ENCODE measurements around the gene TMEM154. TPM values are rescaled to one million over a fixed set of nuclear protein-coding genes. Genes with fewer than 3 reads are reported as not detected.

The TMEM154 gene
- polyA plus RNA-seq, 1 donor from 2014 or later, result not detected

- H3K79me2 ChIP-seq (replicated peaks; ENCODE audit: insufficient read depth, low read length), result no peaks in the 10 kb centered on the region
- H4K20me1 ChIP-seq (ENCODE audit: insufficient read depth), result no peaks in the 10 kb centered on the region
- H3K4me3 ChIP-seq (ENCODE audit: low read length), result no peak overlapping the region
- H3K9me2 ChIP-seq (ENCODE audit: insufficient read depth, low read length), result no peaks in the 10 kb centered on the region
- H3K9ac ChIP-seq (ENCODE audit: low read length), result no peak overlapping the region
- TF ChIP-seq TAF1 (IDR thresholded peaks at IDR 0.05; ENCODE audit: low read depth) (no peak), EP300 (conservative IDR thresholded peaks at IDR 0.05; ENCODE audit: poor library complexity, severe bottlenecking) (no peak), MXI1 (conservative IDR thresholded peaks at IDR 0.05; ENCODE audit: poor library complexity, severe bottlenecking) (no peak), SMC3 (conservative IDR thresholded peaks at IDR 0.05; ENCODE audit: poor library complexity) (no peak), RAD21 (conservative IDR thresholded peaks at IDR 0.05) (no peak), POLR2AphosphoS5 (IDR thresholded peaks at IDR 0.05) (no peak), EZH2 (IDR thresholded peaks at IDR 0.05; ENCODE audit: borderline replicate concordance, insufficient read depth, low read length, poor library complexity, severe bottlenecking) (no peak)
- TF ChIP-seq, protein P1, sequence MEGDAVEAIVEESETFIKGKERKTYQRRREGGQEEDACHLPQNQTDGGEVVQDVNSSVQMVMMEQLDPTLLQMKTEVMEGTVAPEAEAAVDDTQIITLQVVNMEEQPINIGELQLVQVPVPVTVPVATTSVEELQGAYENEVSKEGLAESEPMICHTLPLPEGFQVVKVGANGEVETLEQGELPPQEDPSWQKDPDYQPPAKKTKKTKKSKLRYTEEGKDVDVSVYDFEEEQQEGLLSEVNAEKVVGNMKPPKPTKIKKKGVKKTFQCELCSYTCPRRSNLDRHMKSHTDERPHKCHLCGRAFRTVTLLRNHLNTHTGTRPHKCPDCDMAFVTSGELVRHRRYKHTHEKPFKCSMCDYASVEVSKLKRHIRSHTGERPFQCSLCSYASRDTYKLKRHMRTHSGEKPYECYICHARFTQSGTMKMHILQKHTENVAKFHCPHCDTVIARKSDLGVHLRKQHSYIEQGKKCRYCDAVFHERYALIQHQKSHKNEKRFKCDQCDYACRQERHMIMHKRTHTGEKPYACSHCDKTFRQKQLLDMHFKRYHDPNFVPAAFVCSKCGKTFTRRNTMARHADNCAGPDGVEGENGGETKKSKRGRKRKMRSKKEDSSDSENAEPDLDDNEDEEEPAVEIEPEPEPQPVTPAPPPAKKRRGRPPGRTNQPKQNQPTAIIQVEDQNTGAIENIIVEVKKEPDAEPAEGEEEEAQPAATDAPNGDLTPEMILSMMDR (IDR thresholded peaks at IDR 0.05; ENCODE audit: poor library complexity, severe bottlenecking), result no peak
- TF ChIP-seq, protein P2, sequence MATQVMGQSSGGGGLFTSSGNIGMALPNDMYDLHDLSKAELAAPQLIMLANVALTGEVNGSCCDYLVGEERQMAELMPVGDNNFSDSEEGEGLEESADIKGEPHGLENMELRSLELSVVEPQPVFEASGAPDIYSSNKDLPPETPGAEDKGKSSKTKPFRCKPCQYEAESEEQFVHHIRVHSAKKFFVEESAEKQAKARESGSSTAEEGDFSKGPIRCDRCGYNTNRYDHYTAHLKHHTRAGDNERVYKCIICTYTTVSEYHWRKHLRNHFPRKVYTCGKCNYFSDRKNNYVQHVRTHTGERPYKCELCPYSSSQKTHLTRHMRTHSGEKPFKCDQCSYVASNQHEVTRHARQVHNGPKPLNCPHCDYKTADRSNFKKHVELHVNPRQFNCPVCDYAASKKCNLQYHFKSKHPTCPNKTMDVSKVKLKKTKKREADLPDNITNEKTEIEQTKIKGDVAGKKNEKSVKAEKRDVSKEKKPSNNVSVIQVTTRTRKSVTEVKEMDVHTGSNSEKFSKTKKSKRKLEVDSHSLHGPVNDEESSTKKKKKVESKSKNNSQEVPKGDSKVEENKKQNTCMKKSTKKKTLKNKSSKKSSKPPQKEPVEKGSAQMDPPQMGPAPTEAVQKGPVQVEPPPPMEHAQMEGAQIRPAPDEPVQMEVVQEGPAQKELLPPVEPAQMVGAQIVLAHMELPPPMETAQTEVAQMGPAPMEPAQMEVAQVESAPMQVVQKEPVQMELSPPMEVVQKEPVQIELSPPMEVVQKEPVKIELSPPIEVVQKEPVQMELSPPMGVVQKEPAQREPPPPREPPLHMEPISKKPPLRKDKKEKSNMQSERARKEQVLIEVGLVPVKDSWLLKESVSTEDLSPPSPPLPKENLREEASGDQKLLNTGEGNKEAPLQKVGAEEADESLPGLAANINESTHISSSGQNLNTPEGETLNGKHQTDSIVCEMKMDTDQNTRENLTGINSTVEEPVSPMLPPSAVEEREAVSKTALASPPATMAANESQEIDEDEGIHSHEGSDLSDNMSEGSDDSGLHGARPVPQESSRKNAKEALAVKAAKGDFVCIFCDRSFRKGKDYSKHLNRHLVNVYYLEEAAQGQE (IDR thresholded peaks at IDR 0.05; ENCODE audit: borderline replicate concordance), result no peak
- H3K4me2 ChIP-seq (ENCODE audit: low read length), result no peak overlapping the region
- peaks cover 5% of the 10 kb centered on the region for H3K9me3 ChIP-seq (ENCODE audit: low read length)
- H3K27ac ChIP-seq (ENCODE audit: low read length), result no peak overlapping the region
- no peaks in the 10 kb centered on the region for H3F3A ChIP-seq (ENCODE audit: insufficient read depth, low read length, poor library complexity, severe bottlenecking)
- no peaks in the 10 kb centered on the region for H3K36me3 ChIP-seq (ENCODE audit: insufficient read depth, low read length)
- H2AFZ ChIP-seq (ENCODE audit: low read depth, low read length), result no peak overlapping the region
- H3K27me3 ChIP-seq (ENCODE audit: insufficient read depth, low read depth, low read length), result no peaks in the 10 kb centered on the region
These were observed 24.3 kb downstream of the TMEM154 start for GRCh38 chr4:152655272-152656129.

DNA sequence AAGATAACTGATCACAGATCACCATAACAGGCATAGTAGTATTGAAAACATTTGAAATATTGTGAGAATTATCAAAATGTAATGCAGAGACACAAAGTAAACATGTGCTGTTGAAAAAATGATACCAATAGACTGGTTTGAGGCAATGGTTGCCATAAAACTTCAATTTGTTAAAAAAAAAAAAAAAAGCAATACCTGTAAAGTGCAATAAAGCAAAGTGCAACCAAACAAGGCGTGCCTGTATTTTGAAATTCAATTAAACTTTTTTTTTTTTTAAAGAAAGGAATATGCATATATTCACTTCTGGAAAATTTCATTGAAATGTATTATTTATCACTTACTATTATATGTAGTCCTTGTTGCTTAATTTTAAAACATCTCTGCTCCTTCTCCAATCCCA is 27.7 kb downstream of the TMEM154 start:
- no peak overlapping the region for H3K9ac ChIP-seq (ENCODE audit: low read length)
- H4K20me1 ChIP-seq (ENCODE audit: insufficient read depth), result no peaks in the 10 kb centered on the region
- no peak overlapping the region for H3K27ac ChIP-seq (ENCODE audit: low read length)
- H3K4me3 ChIP-seq (ENCODE audit: low read length), result no peak overlapping the region
- no peaks in the 10 kb centered on the region for H3F3A ChIP-seq (ENCODE audit: insufficient read depth, low read length, poor library complexity, severe bottlenecking)
- H3K9me2 ChIP-seq (ENCODE audit: insufficient read depth, low read length), result no peaks in the 10 kb centered on the region
- no peaks in the 10 kb centered on the region for H3K27me3 ChIP-seq (ENCODE audit: insufficient read depth, low read depth, low read length)
- no peaks in the 10 kb centered on the region for H3K9me3 ChIP-seq (ENCODE audit: low read length)
- no peak overlapping the region for H3K4me2 ChIP-seq (ENCODE audit: low read length)
- H2AFZ ChIP-seq (ENCODE audit: low read depth, low read length), result no peak overlapping the region
- no peaks in the 10 kb centered on the region for H3K79me2 ChIP-seq (replicated peaks; ENCODE audit: insufficient read depth, low read length)
- H3K36me3 ChIP-seq (ENCODE audit: insufficient read depth, low read length), result no peaks in the 10 kb centered on the region
- TF ChIP-seq, protein P1 (IDR thresholded peaks at IDR 0.05; ENCODE audit: poor library complexity, severe bottlenecking), result no peak
- no peak for TF ChIP-seq TAF1 (IDR thresholded peaks at IDR 0.05; ENCODE audit: low read depth)
- TF ChIP-seq, protein P2 (IDR thresholded peaks at IDR 0.05; ENCODE audit: borderline replicate concordance), result no peak
- no peak for TF ChIP-seq RAD21 (conservative IDR thresholded peaks at IDR 0.05)
- no peak for TF ChIP-seq SMC3 (conservative IDR thresholded peaks at IDR 0.05; ENCODE audit: poor library complexity)
- TF ChIP-seq MXI1 (conservative IDR thresholded peaks at IDR 0.05; ENCODE audit: poor library complexity, severe bottlenecking), result no peak
- TF ChIP-seq POLR2AphosphoS5 (IDR thresholded peaks at IDR 0.05), result no peak
- TF ChIP-seq EP300 (conservative IDR thresholded peaks at IDR 0.05; ENCODE audit: poor library complexity, severe bottlenecking), result no peak
- no peak for TF ChIP-seq EZH2 (IDR thresholded peaks at IDR 0.05; ENCODE audit: borderline replicate concordance, insufficient read depth, low read length, poor library complexity, severe bottlenecking)
